GM21576 (cell line): ENCODE results near the gene C10orf71.

Experiments
- ATAC-seq: cut with Tn5 transposase; IDR thresholded peaks from one replicate; pipeline ENCODE4 v1.9.1; 2021; ENCODE audit warnings: mild to moderate bottlenecking, moderate library complexity; ENCODE audit not compliant: unreplicated experiment

C10orf71 gene

DNA sequence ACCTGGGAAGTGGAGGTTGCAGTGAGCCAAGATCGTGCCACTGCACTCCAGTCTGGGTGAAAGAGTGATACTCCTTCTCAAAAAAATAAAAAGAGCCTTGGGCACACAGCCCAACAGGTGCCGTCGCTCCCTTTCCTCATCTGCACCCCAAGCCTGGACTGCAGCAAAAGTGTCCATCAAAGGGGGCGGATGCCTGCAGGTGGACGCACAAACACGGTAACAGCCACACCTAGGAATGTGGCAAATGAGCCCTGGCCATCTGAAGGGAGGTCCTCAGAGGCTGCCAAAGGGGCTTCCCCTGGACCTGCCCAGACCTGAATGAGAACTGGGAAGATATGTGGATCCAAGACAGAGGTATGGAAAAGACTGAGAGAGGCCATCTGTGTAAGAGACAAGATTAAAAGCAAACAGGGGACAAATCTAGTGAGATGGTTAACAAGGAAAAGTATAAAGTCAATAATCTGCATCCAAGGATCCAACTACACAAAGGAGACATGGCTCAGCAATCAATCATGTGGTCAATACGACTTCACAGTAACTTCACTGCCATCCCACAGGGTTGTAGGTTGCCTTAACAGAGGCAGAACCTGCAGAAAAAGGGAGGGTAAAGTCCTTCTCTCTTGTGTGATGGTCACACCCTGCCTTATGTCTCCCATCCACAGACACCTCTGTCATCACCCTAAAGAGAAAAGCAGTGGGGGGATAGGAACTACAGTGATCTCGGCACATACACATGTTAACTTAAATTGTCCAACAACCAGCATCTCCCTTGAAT lies 71.5 kb downstream of the C10orf71 start:
- no peak for ATAC-seq

DNA sequence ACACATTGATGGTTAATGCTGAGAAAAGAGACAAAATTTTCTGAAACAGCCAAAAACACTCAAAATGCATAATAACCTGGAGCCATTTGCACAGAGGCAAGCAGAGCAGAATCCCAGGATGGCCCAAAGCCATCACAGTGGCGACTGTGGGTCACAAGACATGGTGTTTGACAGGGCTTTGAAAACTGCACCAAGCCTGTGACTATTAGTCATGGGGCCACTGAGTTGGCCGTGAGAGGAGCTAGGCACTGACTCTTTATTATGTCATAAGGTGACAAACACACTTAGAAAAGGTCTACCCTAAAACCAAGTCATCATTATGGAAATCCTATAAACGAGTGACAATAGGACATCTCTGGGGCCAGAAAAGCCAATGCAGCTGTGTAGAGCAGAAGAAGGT lies 73.0 kb downstream of the C10orf71 start:
- ATAC-seq, result no peak

DNA sequence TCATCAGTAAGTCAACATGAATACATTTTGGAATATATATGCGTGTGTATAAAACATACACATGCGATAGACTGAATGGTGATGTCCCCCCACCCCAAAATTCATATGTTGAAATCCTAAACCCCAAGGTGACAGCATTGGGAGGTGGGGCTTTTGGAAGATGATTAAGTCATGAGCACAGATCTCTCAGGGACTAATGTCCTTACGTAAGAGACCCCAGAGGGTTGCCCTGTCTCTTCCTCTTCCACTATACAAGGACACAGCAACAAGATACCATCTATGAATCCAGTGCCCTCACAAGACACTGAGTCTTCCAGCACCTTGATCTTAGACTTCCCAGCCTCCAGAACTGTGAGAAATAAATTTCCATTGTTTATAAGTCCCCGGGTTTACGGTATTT lies 74.4 kb downstream of the C10orf71 start:
- ATAC-seq, result no peak

DNA sequence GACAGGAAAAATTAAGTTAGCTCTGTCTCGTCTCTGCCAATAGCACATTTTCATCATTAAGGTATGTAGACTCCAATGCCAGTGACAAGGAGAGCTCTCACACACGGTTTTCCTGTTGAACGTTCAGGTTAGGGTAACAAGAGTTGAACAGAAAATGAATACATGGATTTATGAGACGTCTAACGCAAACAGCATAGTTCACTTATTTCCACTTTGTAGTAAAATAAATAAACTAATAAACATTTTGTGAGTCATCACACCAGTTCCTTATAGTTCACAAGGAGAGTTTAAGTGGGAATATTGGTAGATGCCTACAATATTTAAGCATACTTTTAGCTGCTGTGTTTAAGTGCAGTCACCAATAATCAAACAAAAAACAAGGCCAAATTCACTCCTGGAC lies 75.8 kb downstream of the C10orf71 start:
- ATAC-seq, result no peak

DNA sequence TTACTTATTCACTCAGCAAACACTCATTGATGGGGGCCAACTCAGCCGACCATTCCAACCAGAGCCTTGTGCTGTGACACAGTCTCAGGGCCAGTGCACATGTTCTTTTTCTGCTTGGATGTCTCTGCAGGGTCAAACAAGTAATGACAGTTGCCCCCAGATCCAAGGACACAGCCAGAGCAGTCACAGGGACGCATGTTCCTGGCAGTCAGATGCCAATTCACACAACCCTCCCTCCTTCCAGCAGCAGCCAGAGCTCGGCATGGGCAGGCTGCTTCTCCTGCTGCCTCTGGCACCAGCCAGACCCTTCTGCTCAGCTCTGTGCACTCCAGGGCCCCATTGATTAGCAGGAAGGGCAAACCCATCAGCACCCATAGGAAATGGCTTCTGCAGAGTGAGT lies 76.6 kb downstream of the C10orf71 start:
- no peak for ATAC-seq
